ENCODE results near the gene BCL2L1.
A peak's percentile ranks its signal among the peaks of the same experiment; 100 is the strongest.
"Not testable (repeated sequence)": the region's sequence is repeated elsewhere in the genome, so short reads cannot be mapped to it uniquely, and the experiment has no call there.

BCL2L1 gene

GRCh38 chr20:31751126-31751525 is 28.5 kb upstream of the BCL2L1 start:
- Histone ChIP-seq H3K27ac (ENCODE audit: low read depth, low read length) (no peak overlapping the region), H3K4me3 (ENCODE audit: low read depth, low read length) (no peak overlapping the region), H3K4me1 (ENCODE audit: control insufficient read depth, insufficient read depth, low read length) (no peaks in the 10 kb centered on the region), H3K9ac (ENCODE audit: low read depth, low read length) (no peak overlapping the region), H3K36me3 (ENCODE audit: control insufficient read depth, insufficient read depth, low read length) (peaks cover 31% of the 10 kb centered on the region), H3K9me3 (ENCODE audit: control insufficient read depth, insufficient read depth, low read length) (no peaks in the 10 kb centered on the region), H3K27me3 (ENCODE audit: control insufficient read depth, insufficient read depth, low read length) (no peaks in the 10 kb centered on the region)

GRCh38 chr20:31749223-31749622 is 26.6 kb upstream of the BCL2L1 start:
- Histone ChIP-seq H3K36me3 (ENCODE audit: control insufficient read depth, insufficient read depth, low read length) (peaks cover 47% of the 10 kb centered on the region), H3K27me3 (ENCODE audit: control insufficient read depth, insufficient read depth, low read length) (no peaks in the 10 kb centered on the region), H3K4me1 (ENCODE audit: control insufficient read depth, insufficient read depth, low read length) (no peaks in the 10 kb centered on the region), H3K27ac (ENCODE audit: low read depth, low read length) (no peak overlapping the region), H3K4me3 (ENCODE audit: low read depth, low read length) (no peak overlapping the region), H3K9ac (ENCODE audit: low read depth, low read length) (no peak overlapping the region), H3K9me3 (ENCODE audit: control insufficient read depth, insufficient read depth, low read length) (no peaks in the 10 kb centered on the region)

GRCh38 chr20:31747640-31748039 is 25.0 kb upstream of the BCL2L1 start:
- H3K4me3 ChIP-seq (ENCODE audit: low read depth, low read length) = no peak overlapping the region
- no peaks in the 10 kb centered on the region for H3K27me3 ChIP-seq (ENCODE audit: control insufficient read depth, insufficient read depth, low read length)
- peaks cover 54% of the 10 kb centered on the region for H3K36me3 ChIP-seq (ENCODE audit: control insufficient read depth, insufficient read depth, low read length)
- no peak overlapping the region for H3K27ac ChIP-seq (ENCODE audit: low read depth, low read length)
- no peaks in the 10 kb centered on the region for H3K9me3 ChIP-seq (ENCODE audit: control insufficient read depth, insufficient read depth, low read length)
- no peak overlapping the region for H3K9ac ChIP-seq (ENCODE audit: low read depth, low read length)
- H3K4me1 ChIP-seq (ENCODE audit: control insufficient read depth, insufficient read depth, low read length) = no peaks in the 10 kb centered on the region

GRCh38 chr20:31747028-31747427 is 24.4 kb upstream of the BCL2L1 start:
- not testable (repeated sequence) for H3K27ac ChIP-seq (ENCODE audit: low read depth, low read length); H3K27me3 ChIP-seq (ENCODE audit: control insufficient read depth, insufficient read depth, low read length); H3K4me1 ChIP-seq (ENCODE audit: control insufficient read depth, insufficient read depth, low read length); H3K9ac ChIP-seq (ENCODE audit: low read depth, low read length); H3K9me3 ChIP-seq (ENCODE audit: control insufficient read depth, insufficient read depth, low read length); H3K4me3 ChIP-seq (ENCODE audit: low read depth, low read length)
- peaks cover 54% of the 10 kb centered on the region for H3K36me3 ChIP-seq (ENCODE audit: control insufficient read depth, insufficient read depth, low read length)

GRCh38 chr20:31746068-31746878 is 23.6 kb upstream of the BCL2L1 start:
- H3K27ac ChIP-seq (ENCODE audit: low read depth, low read length) = no peak overlapping the region
- no peaks in the 10 kb centered on the region for H3K27me3 ChIP-seq (ENCODE audit: control insufficient read depth, insufficient read depth, low read length)
- H3K9ac ChIP-seq (ENCODE audit: low read depth, low read length) = no peak overlapping the region
- no peaks in the 10 kb centered on the region for H3K9me3 ChIP-seq (ENCODE audit: control insufficient read depth, insufficient read depth, low read length)
- no peak overlapping the region for H3K4me3 ChIP-seq (ENCODE audit: low read depth, low read length)
- H3K36me3 ChIP-seq (ENCODE audit: control insufficient read depth, insufficient read depth, low read length) = peaks cover 52% of the 10 kb centered on the region
- no peaks in the 10 kb centered on the region for H3K4me1 ChIP-seq (ENCODE audit: control insufficient read depth, insufficient read depth, low read length)

- Histone ChIP-seq H3K27me3 (ENCODE audit: control insufficient read depth, insufficient read depth, low read length) (no peaks in the 10 kb centered on the region), H3K36me3 (ENCODE audit: control insufficient read depth, insufficient read depth, low read length) (peaks cover 35% of the 10 kb centered on the region), H3K27ac (ENCODE audit: low read depth, low read length) (no peak overlapping the region), H3K9ac (ENCODE audit: low read depth, low read length) (no peak overlapping the region), H3K4me3 (ENCODE audit: low read depth, low read length) (peak overlapping the region; percentile 91), H3K4me1 (ENCODE audit: control insufficient read depth, insufficient read depth, low read length) (peaks cover 5% of the 10 kb centered on the region; the same call in 1 of the 2 replicates), H3K9me3 (ENCODE audit: control insufficient read depth, insufficient read depth, low read length) (no peaks in the 10 kb centered on the region)
Observed at GRCh38 chr20:31740656-31741323, 18.1 kb upstream of the BCL2L1 start.

GRCh38 chr20:31740208-31740607 is 17.5 kb upstream of the BCL2L1 start:
- peaks cover 5% of the 10 kb centered on the region; the same call in 1 of the 2 replicates for H3K4me1 ChIP-seq (ENCODE audit: control insufficient read depth, insufficient read depth, low read length)
- no peaks in the 10 kb centered on the region for H3K9me3 ChIP-seq (ENCODE audit: control insufficient read depth, insufficient read depth, low read length)
- no peaks in the 10 kb centered on the region for H3K27me3 ChIP-seq (ENCODE audit: control insufficient read depth, insufficient read depth, low read length)
- peak overlapping the region; percentile 91 for H3K4me3 ChIP-seq (ENCODE audit: low read depth, low read length)
- no peak overlapping the region for H3K27ac ChIP-seq (ENCODE audit: low read depth, low read length)
- H3K36me3 ChIP-seq (ENCODE audit: control insufficient read depth, insufficient read depth, low read length) = peaks cover 29% of the 10 kb centered on the region
- no peak overlapping the region for H3K9ac ChIP-seq (ENCODE audit: low read depth, low read length)

GRCh38 chr20:31739550-31739977 is 16.9 kb upstream of the BCL2L1 start:
- H3K9ac ChIP-seq (ENCODE audit: low read depth, low read length) = peak overlapping the region; percentile 80
- no peaks in the 10 kb centered on the region for H3K9me3 ChIP-seq (ENCODE audit: control insufficient read depth, insufficient read depth, low read length)
- peak overlapping the region; percentile 91 for H3K27ac ChIP-seq (ENCODE audit: low read depth, low read length)
- H3K4me3 ChIP-seq (ENCODE audit: low read depth, low read length) = peak overlapping the region; percentile 91
- no peaks in the 10 kb centered on the region for H3K27me3 ChIP-seq (ENCODE audit: control insufficient read depth, insufficient read depth, low read length)
- H3K36me3 ChIP-seq (ENCODE audit: control insufficient read depth, insufficient read depth, low read length) = peaks cover 23% of the 10 kb centered on the region
- peaks cover 5% of the 10 kb centered on the region; the same call in 1 of the 2 replicates for H3K4me1 ChIP-seq (ENCODE audit: control insufficient read depth, insufficient read depth, low read length)

GRCh38 chr20:31738729-31739549 is 16.3 kb upstream of the BCL2L1 start, which contains the start of gene TPX2:
TSS of gene TPX2 (plus strand) at chr20:31739290. CDS start at chr20:31757477, 18,187 bp downstream.
- no peaks in the 10 kb centered on the region for H3K9me3 ChIP-seq (ENCODE audit: control insufficient read depth, insufficient read depth, low read length)
- H3K4me1 ChIP-seq (ENCODE audit: control insufficient read depth, insufficient read depth, low read length) = peaks cover 5% of the 10 kb centered on the region; the same call in 1 of the 2 replicates
- H3K36me3 ChIP-seq (ENCODE audit: control insufficient read depth, insufficient read depth, low read length) = peaks cover 16% of the 10 kb centered on the region
- H3K9ac ChIP-seq (ENCODE audit: low read depth, low read length) = peak within 1 kb of the TSS; percentile 80
- H3K27ac ChIP-seq (ENCODE audit: low read depth, low read length) = peak within 1 kb of the TSS; percentile 91
- no peaks in the 10 kb centered on the region for H3K27me3 ChIP-seq (ENCODE audit: control insufficient read depth, insufficient read depth, low read length)
- H3K4me3 ChIP-seq (ENCODE audit: low read depth, low read length) = peak within 1 kb of the TSS; percentile 91

- H3K4me1 ChIP-seq (ENCODE audit: control insufficient read depth, insufficient read depth, low read length) = no peaks in the 10 kb centered on the region
- no peak overlapping the region for H3K27ac ChIP-seq (ENCODE audit: low read depth, low read length)
- no peak overlapping the region for H3K4me3 ChIP-seq (ENCODE audit: low read depth, low read length)
- H3K9ac ChIP-seq (ENCODE audit: low read depth, low read length) = no peak overlapping the region
- no peaks in the 10 kb centered on the region for H3K36me3 ChIP-seq (ENCODE audit: control insufficient read depth, insufficient read depth, low read length)
- H3K27me3 ChIP-seq (ENCODE audit: control insufficient read depth, insufficient read depth, low read length) = no peaks in the 10 kb centered on the region
- H3K9me3 ChIP-seq (ENCODE audit: control insufficient read depth, insufficient read depth, low read length) = no peaks in the 10 kb centered on the region
Observed at GRCh38 chr20:31731321-31731717, 8.7 kb upstream of the BCL2L1 start.
